Measurements from ENCODE around the gene LCLAT1.

Gene LCLAT1

GRCh38 chr2:30654404-30654803, 207.4 kb downstream of the LCLAT1 start:
- no peak for ATAC-seq
- Mint-ChIP-seq H3K36me3 (no peaks in the 10 kb centered on the region), H3K27ac (no peak overlapping the region), H3K4me1 (no peaks in the 10 kb centered on the region), H3K27me3 (peaks cover 6% of the 10 kb centered on the region), H3K4me3 (no peak overlapping the region), H3K9me3 (no peaks in the 10 kb centered on the region)

GRCh38 chr2:30655211-30655610, 208.2 kb downstream of the LCLAT1 start:
- no peaks in the 10 kb centered on the region for H3K4me1 Mint-ChIP-seq
- no peak for ATAC-seq
- H3K27me3 Mint-ChIP-seq, result peaks cover 6% of the 10 kb centered on the region
- H3K36me3 Mint-ChIP-seq, result no peaks in the 10 kb centered on the region
- no peaks in the 10 kb centered on the region for H3K9me3 Mint-ChIP-seq
- H3K27ac Mint-ChIP-seq, result no peak overlapping the region
- no peak overlapping the region for H3K4me3 Mint-ChIP-seq

DNA sequence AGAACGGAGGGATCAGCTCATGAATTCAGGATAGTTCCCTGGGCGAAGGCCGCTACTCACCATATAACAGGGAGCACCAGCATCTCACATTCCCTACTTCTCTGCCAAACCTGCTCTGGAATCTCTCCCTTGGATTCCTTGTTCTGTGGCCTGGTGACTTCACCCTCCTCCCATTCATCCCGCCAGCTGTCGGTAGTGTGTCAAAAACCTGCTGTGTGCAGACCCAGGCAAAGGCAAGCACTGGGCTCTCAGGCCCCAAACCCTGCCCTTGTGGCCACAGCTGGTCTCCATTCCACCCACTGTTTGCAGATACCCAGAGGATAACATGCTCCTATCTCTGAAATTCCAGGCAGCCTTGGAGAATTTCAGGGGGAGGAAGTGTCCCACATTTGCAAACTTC, 208.6 kb downstream of the LCLAT1 start:
- ATAC-seq, result no peak
- H3K27me3 Mint-ChIP-seq, result peaks cover 6% of the 10 kb centered on the region
- no peak overlapping the region for H3K4me3 Mint-ChIP-seq
- no peak overlapping the region for H3K27ac Mint-ChIP-seq
- no peaks in the 10 kb centered on the region for H3K4me1 Mint-ChIP-seq
- no peaks in the 10 kb centered on the region for H3K36me3 Mint-ChIP-seq
- H3K9me3 Mint-ChIP-seq, result no peaks in the 10 kb centered on the region

GRCh38 chr2:30656079-30656478, 209.0 kb downstream of the LCLAT1 start:
- Mint-ChIP-seq H3K4me3 (no peak overlapping the region), H3K36me3 (no peaks in the 10 kb centered on the region), H3K9me3 (no peaks in the 10 kb centered on the region)

GRCh38 chr2:30661173-30662107, 214.4 kb downstream of the LCLAT1 start:
- Mint-ChIP-seq H3K27ac (no peak overlapping the region), H3K27me3 (no peaks in the 10 kb centered on the region)

More at GRCh38 chr2:30656079-30656478, 209.0 kb downstream of the LCLAT1 start:
- H3K27me3 Mint-ChIP-seq, result peaks cover 6% of the 10 kb centered on the region
- H3K4me1 Mint-ChIP-seq, result no peaks in the 10 kb centered on the region
- no peak for ATAC-seq
- H3K27ac Mint-ChIP-seq, result no peak overlapping the region

GRCh38 chr2:30662268-30663131, 215.5 kb downstream of the LCLAT1 start:
- Mint-ChIP-seq H3K36me3 (no peaks in the 10 kb centered on the region), H3K27me3 (no peaks in the 10 kb centered on the region), H3K9me3 (peaks cover 7% of the 10 kb centered on the region), H3K4me3 (no peak overlapping the region), H3K27ac (no peak overlapping the region), H3K4me1 (no peaks in the 10 kb centered on the region)
- ATAC-seq, result no peak

More at GRCh38 chr2:30661173-30662107, 214.4 kb downstream of the LCLAT1 start:
- H3K4me3 Mint-ChIP-seq, result no peak overlapping the region
- no peak for ATAC-seq
- H3K9me3 Mint-ChIP-seq, result peaks cover 3% of the 10 kb centered on the region
- no peaks in the 10 kb centered on the region for H3K36me3 Mint-ChIP-seq
- H3K4me1 Mint-ChIP-seq, result no peaks in the 10 kb centered on the region

DNA sequence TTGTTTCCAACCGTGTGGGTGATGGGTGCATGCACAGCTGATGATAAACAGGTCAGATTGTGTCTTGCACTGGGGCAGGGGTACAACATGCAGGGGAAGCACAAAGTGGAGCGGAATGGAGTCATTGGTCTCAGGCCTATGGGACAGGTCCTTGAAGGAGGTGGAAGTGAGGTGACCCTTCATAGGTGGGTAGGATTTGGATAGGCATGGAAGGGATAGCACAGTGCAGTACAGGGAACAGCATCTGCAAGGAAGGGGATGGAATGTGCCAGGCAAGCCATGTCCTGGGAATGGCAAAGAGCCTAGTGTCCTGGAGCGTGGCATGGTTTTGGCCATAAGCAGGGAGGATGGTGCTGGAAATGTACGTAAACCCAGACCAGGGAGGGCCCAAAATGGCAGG, 216.3 kb downstream of the LCLAT1 start:
- Mint-ChIP-seq H3K27ac (no peak overlapping the region), H3K27me3 (no peaks in the 10 kb centered on the region), H3K4me3 (no peak overlapping the region), H3K4me1 (no peaks in the 10 kb centered on the region), H3K36me3 (peaks cover 3% of the 10 kb centered on the region), H3K9me3 (peaks cover 11% of the 10 kb centered on the region)
- ATAC-seq, result no peak

DNA sequence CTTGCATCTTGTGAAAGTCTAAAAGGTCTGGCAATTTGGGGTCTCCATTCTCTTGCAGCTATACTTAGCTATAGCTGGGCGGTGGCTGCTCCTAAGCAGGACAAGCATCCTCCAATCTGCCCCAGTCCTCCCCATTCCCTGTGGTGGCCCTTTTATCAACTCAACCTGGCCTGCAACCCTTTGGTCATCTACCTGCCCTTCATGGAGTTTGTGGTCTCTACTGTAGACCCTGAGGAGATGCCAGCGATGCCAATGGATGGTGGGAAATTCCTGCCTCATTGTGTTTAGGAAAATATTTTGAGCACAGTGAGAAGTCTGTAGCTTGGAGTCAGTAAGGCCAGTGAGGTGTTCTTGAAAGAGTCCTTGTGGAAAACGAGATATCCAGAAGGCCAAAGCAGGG, 216.8 kb downstream of the LCLAT1 start:
- ATAC-seq, result no peak
- peaks cover 16% of the 10 kb centered on the region for H3K9me3 Mint-ChIP-seq
- H3K27me3 Mint-ChIP-seq, result no peaks in the 10 kb centered on the region

GRCh38 chr2:30664761-30665358, 217.8 kb downstream of the LCLAT1 start:
- Mint-ChIP-seq H3K4me3 (no peak overlapping the region), H3K9me3 (peaks cover 23% of the 10 kb centered on the region), H3K36me3 (peaks cover 18% of the 10 kb centered on the region), H3K27me3 (no peaks in the 10 kb centered on the region), H3K27ac (no peak overlapping the region), H3K4me1 (no peaks in the 10 kb centered on the region)
- ATAC-seq, result no peak

More for the DNA sequence above, 216.8 kb downstream of the LCLAT1 start:
- Mint-ChIP-seq H3K4me3 (no peak overlapping the region), H3K4me1 (no peaks in the 10 kb centered on the region), H3K27ac (no peak overlapping the region), H3K36me3 (peaks cover 7% of the 10 kb centered on the region)

DNA sequence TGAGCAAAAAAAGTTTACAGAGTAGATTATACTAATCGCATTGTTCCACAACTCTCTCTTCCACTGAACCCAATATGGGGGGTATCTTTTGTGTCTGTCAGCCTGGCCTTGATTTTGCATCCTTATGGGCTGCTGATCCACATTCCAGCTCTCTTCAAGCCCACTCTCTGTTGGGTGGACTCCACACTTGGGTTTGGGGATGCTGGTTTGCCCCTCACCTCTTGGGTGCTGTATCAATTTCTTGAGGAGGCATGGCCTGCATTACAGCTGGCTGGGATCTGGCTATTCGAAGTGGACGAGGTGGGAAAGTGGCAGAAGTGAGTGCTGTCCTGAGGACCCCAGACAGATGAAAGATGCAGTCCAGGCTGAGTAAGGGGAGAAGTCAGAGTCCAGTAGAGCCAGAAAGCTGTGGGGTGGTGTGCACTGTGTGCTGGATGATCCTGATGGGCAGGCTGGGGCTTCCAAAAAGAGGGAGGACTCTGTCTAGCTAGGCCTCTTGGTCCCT, 218.8 kb downstream of the LCLAT1 start:
- Mint-ChIP-seq H3K4me3 (no peak overlapping the region), H3K27me3 (no peaks in the 10 kb centered on the region), H3K9me3 (peaks cover 32% of the 10 kb centered on the region), H3K36me3 (peaks cover 27% of the 10 kb centered on the region), H3K4me1 (no peaks in the 10 kb centered on the region), H3K27ac (peak overlapping the region; percentile 29)
- no peak for ATAC-seq

DNA sequence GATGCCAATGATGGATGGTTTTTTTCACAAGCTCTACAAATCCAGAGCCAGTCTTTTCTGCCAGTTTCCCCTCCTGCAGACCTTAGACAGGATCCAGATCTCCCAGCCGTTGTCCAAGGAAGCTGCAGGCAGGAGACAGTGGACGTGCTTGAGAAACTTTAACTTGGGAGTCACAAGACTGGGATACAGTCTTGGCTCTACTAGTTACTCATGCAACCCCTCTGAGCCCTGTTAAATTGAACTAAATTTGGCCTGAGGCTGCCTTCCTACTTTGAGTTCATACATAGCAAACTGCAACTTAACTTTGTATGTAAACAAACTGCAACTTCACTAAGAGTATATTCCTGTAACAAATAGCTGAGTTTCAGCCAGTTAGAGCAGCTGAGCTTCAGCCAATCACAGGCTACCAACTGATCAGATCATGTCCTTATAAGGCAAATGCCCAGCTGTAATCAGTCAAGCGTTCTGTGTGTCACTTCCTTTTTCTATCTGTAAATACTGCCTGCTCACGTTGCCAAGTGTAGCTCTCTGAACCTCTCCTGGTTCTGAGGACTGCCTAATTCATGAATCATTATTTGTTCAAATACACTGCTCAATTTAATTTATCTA, 219.3 kb downstream of the LCLAT1 start:
- H3K4me1 Mint-ChIP-seq, result no peaks in the 10 kb centered on the region
- peak overlapping the region; percentile 29 for H3K27ac Mint-ChIP-seq
- H3K27me3 Mint-ChIP-seq, result no peaks in the 10 kb centered on the region
- peaks cover 32% of the 10 kb centered on the region for H3K9me3 Mint-ChIP-seq
- H3K36me3 Mint-ChIP-seq, result peaks cover 29% of the 10 kb centered on the region
- ATAC-seq, result peak; percentile 72
- no peak overlapping the region for H3K4me3 Mint-ChIP-seq

DNA sequence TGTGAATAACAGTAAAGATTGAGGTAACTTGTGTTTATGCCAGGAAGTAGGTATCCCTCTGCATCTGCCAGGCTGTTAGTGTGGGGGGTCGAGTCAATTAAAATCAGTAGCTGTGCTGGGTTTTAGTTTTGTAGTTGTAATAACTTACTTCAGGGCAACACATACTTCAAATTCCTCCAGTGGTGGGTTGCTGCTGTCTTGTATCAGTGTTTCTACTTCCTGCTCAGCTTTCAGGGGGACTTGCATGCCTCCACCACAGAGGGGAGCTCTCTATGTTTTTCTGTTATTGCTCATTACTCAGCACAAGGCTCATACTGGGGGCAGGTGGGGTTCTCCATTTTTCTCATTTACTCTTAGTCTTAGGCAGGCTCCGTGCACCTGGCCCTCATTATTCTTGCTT, 223.4 kb downstream of the LCLAT1 start:
- no peaks in the 10 kb centered on the region for H3K4me1 Mint-ChIP-seq
- H3K27ac Mint-ChIP-seq, result no peak overlapping the region
- H3K4me3 Mint-ChIP-seq, result no peak overlapping the region
- peaks cover 29% of the 10 kb centered on the region for H3K36me3 Mint-ChIP-seq
- ATAC-seq, result no peak
- H3K9me3 Mint-ChIP-seq, result peaks cover 35% of the 10 kb centered on the region
- peaks cover 9% of the 10 kb centered on the region for H3K27me3 Mint-ChIP-seq

GRCh38 chr2:30673127-30673526, 226.1 kb downstream of the LCLAT1 start:
- Mint-ChIP-seq H3K9me3 (peaks cover 25% of the 10 kb centered on the region), H3K36me3 (peaks cover 28% of the 10 kb centered on the region), H3K4me3 (no peak overlapping the region), H3K4me1 (no peaks in the 10 kb centered on the region), H3K27me3 (peaks cover 9% of the 10 kb centered on the region), H3K27ac (no peak overlapping the region)
- no peak for ATAC-seq

DNA sequence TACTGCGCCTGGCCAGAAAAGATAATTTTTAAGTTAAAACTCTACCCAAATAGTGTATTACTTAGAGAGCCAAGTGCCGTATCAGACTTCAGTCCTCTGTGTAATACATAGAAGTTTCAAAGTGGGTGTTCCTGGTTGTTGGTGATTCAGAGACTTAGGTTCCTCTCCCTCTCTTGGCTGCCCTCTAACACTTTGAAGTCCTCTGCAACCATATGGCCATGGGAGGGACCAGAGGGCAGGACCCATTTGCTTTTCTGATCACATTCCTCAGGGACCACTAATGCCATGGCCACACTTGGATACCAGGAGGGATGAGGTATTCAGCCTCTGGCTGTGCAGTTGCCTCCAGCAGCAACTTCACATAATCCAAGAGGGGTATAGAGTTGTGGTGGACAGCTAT, 228.7 kb downstream of the LCLAT1 start:
- no peak overlapping the region for H3K27ac Mint-ChIP-seq
- H3K27me3 Mint-ChIP-seq, result peaks cover 9% of the 10 kb centered on the region
- H3K4me3 Mint-ChIP-seq, result no peak overlapping the region
- peaks cover 3% of the 10 kb centered on the region for H3K9me3 Mint-ChIP-seq
- no peaks in the 10 kb centered on the region for H3K4me1 Mint-ChIP-seq
- H3K36me3 Mint-ChIP-seq, result peaks cover 2% of the 10 kb centered on the region
- ATAC-seq, result no peak

GRCh38 chr2:30677231-30677630, 230.2 kb downstream of the LCLAT1 start:
- H3K4me3 Mint-ChIP-seq, result no peak overlapping the region
- H3K27me3 Mint-ChIP-seq, result peaks cover 9% of the 10 kb centered on the region
- H3K36me3 Mint-ChIP-seq, result no peaks in the 10 kb centered on the region
- H3K27ac Mint-ChIP-seq, result no peak overlapping the region
- no peak for ATAC-seq
- peaks cover 3% of the 10 kb centered on the region for H3K9me3 Mint-ChIP-seq
- no peaks in the 10 kb centered on the region for H3K4me1 Mint-ChIP-seq

Measured in stimulated activated memory B cell treated with anti-CD40 and anti-IgM and Interleukin-4, amounts not matched to agents 10 μg/mL and 1 μg/mL and 100 μg/mL, for 72 hours (primary cell).